GM18870 (cell line): Measurements from ENCODE around the gene G6PD.
A peak's percentile ranks its signal among the peaks of the same experiment; 100 is the strongest.
"Not testable (repeated sequence)": the region's sequence is repeated elsewhere in the genome, so short reads cannot be mapped to it uniquely, and the experiment has no call there.

Source experiments
- ATAC-seq: cut with Tn5 transposase; IDR thresholded peaks from one replicate; pipeline ENCODE4 v1.9.1; 2021; ENCODE audit warnings: moderate library complexity; ENCODE audit not compliant: unreplicated experiment

Gene G6PD

GRCh38 chrX:154515966-154516655 lies 30.5 kb downstream of the G6PD start, which contains the start of gene FAM3A:
Gene FAM3A, minus strand, starts transcription at chrX:154516232. Its CDS starts 460 bp downstream, at chrX:154515772.
- ATAC-seq: peak; percentile 69

- ATAC-seq: no peak
Observed at GRCh38 chrX:154515090-154515965, 31.3 kb downstream of the G6PD start.

GRCh38 chrX:154513716-154514115 lies 32.9 kb downstream of the G6PD start:
- ATAC-seq: no peak

- no peak for ATAC-seq
Observed at GRCh38 chrX:154512879-154513553, 33.6 kb downstream of the G6PD start.

- ATAC-seq: no peak
Observed at GRCh38 chrX:154511761-154512160, 34.9 kb downstream of the G6PD start.

- no peak for ATAC-seq
Observed at GRCh38 chrX:154509455-154509854, 37.2 kb downstream of the G6PD start.

- no peak for ATAC-seq
Observed at GRCh38 chrX:154508384-154508745, 38.3 kb downstream of the G6PD start.

GRCh38 chrX:154507673-154508383 lies 38.8 kb downstream of the G6PD start:
- ATAC-seq: no peak

GRCh38 chrX:154506483-154507332 lies 39.9 kb downstream of the G6PD start:
- no peak for ATAC-seq

GRCh38 chrX:154505734-154506133 lies 40.9 kb downstream of the G6PD start:
- ATAC-seq: no peak

- no peak for ATAC-seq
Observed at GRCh38 chrX:154502989-154503388, 43.7 kb downstream of the G6PD start.

- ATAC-seq: no peak
Observed at GRCh38 chrX:154502098-154502497, 44.5 kb downstream of the G6PD start.

- not testable (repeated sequence) for ATAC-seq
Observed at GRCh38 chrX:154501423-154501822, 45.2 kb downstream of the G6PD start.

- not testable (repeated sequence) for ATAC-seq
Observed at GRCh38 chrX:154496591-154497137, 50.0 kb downstream of the G6PD start.

- ATAC-seq: no peak
Observed at GRCh38 chrX:154495472-154495922, 51.1 kb downstream of the G6PD start.

- no peak for ATAC-seq
Observed at GRCh38 chrX:154494715-154495114, 51.9 kb downstream of the G6PD start.

GRCh38 chrX:154490414-154491083 lies 56.1 kb downstream of the G6PD start, which contains the start of gene SLC10A3:
Gene SLC10A3, minus strand, starts transcription at chrX:154490629. Its CDS starts 1,689 bp downstream, at chrX:154488940.
- peak; percentile 58 for ATAC-seq

GRCh38 chrX:154490021-154490413 lies 56.6 kb downstream of the G6PD start:
- no peak for ATAC-seq

- no peak for ATAC-seq
Observed at GRCh38 chrX:154489182-154489581, 57.5 kb downstream of the G6PD start.
